Astrocyte (in vitro differentiated cells and primary cell): ENCODE data around the gene PPFIBP1. TPM values are rescaled to one million over a fixed set of nuclear protein-coding genes. Genes with fewer than 3 reads are reported as not detected.
A peak's percentile ranks its signal among the peaks of the same experiment; 100 is the strongest.

Experiments used
- DNase-seq: peaks from one replicate; pipeline ENCODE4 v3.0.0-alpha.2; 2010; ENCODE audit warnings: low read depth
- FAIRE-seq: peaks from 2 replicates; lab custom pipeline; 2011; peaks lifted over from hg19 to GRCh38; lab: Jason Lieb, UNC
- H2AFZ ChIP-seq: 2 replicates; pipeline ENCODE4 v1.6.0; 2012; ENCODE audit warnings: low read depth, low read length, inconsistent platforms
- H3K27ac ChIP-seq: 2 replicates; pipeline ENCODE4 v1.5.1; 2011; ENCODE audit warnings: low read depth, low read length, inconsistent platforms
- H3K27me3 ChIP-seq: 2 replicates; pipeline ENCODE4 v1.6.0; 2011; ENCODE audit warnings: low read length, inconsistent platforms; ENCODE audit not compliant: insufficient read depth
- H3K36me3 ChIP-seq: 2 replicates; pipeline ENCODE4 v1.5.1; 2011; ENCODE audit warnings: low read length, inconsistent platforms; ENCODE audit not compliant: insufficient read depth
- H3K4me1 ChIP-seq: 2 replicates; pipeline ENCODE4 v1.5.1; 2011; ENCODE audit warnings: low read length, inconsistent platforms; ENCODE audit not compliant: insufficient read depth
- H3K4me2 ChIP-seq: 2 replicates; pipeline ENCODE4 v1.6.0; 2012; ENCODE audit warnings: low read length, inconsistent platforms
- H3K4me3 ChIP-seq: 2 replicates; pipeline ENCODE4 v1.5.1; 2011; ENCODE audit warnings: low read depth, mild to moderate bottlenecking, low read length, inconsistent platforms; ENCODE audit not compliant: insufficient read depth
- H3K79me2 ChIP-seq: 2 replicates; pipeline ENCODE4 v1.6.0; 2012; ENCODE audit warnings: mild to moderate bottlenecking, low read length, inconsistent platforms; ENCODE audit not compliant: insufficient read depth
- H3K9ac ChIP-seq: 2 replicates; pipeline ENCODE4 v1.6.0; 2012; ENCODE audit warnings: mild to moderate bottlenecking, low read length, inconsistent platforms
- H3K9me3 ChIP-seq: 2 replicates; pipeline ENCODE4 v1.5.1; 2012; ENCODE audit warnings: low read depth, mild to moderate bottlenecking, low read length, inconsistent platforms; ENCODE audit not compliant: insufficient read depth
- H4K20me1 ChIP-seq: 2 replicates; pipeline ENCODE4 v1.6.0; 2012; ENCODE audit warnings: low read length, inconsistent platforms; ENCODE audit not compliant: insufficient read depth
- H3K27ac Mint-ChIP-seq: one replicate; pipeline ENCODE4 v1.8.0; 2021; ENCODE audit warnings: mild to moderate bottlenecking, mixed read lengths; ENCODE audit not compliant: unreplicated experiment
- H3K27me3 Mint-ChIP-seq: one replicate; pipeline ENCODE4 v1.8.0; 2021; ENCODE audit warnings: low read depth, mixed read lengths; ENCODE audit not compliant: unreplicated experiment
- H3K36me3 Mint-ChIP-seq: one replicate; pipeline ENCODE4 v1.8.0; 2021; ENCODE audit warnings: low read depth, mixed read lengths; ENCODE audit not compliant: unreplicated experiment
- H3K4me1 Mint-ChIP-seq: one replicate; pipeline ENCODE4 v1.8.0; 2021; ENCODE audit warnings: low read depth, mixed read lengths; ENCODE audit not compliant: unreplicated experiment
- H3K4me3 Mint-ChIP-seq: one replicate; pipeline ENCODE4 v1.8.0; 2021; ENCODE audit warnings: mild to moderate bottlenecking, moderate library complexity, mixed read lengths; ENCODE audit not compliant: unreplicated experiment
- H3K9me3 Mint-ChIP-seq: one replicate; pipeline ENCODE4 v1.8.0; 2021; ENCODE audit warnings: mild to moderate bottlenecking, mixed read lengths; ENCODE audit not compliant: unreplicated experiment
- CTCF ChIP-seq: IDR thresholded peaks from 2 replicates; pipeline ENCODE4 v1.5.1; 2011; ENCODE audit warnings: low read depth, mild to moderate bottlenecking, inconsistent platforms, low read length, moderate library complexity; ENCODE audit not compliant: insufficient read depth
- EZH2 ChIP-seq: IDR thresholded peaks from 2 replicates; pipeline ENCODE4 v1.6.1; 2012; ENCODE audit warnings: mild to moderate bottlenecking, low read length, inconsistent platforms; ENCODE audit not compliant: insufficient read depth
- total RNA-seq: library from RNA; stranded (reverse); gene quantifications from 2 replicates; pipeline ENCODE4 v1.2.1, GENCODE V29; 2021

The PPFIBP1 gene
- total RNA-seq, 1 donor from 2014 or later, result 147 TPM

- Histone ChIP-seq H3K4me1 (peaks cover 24% of the 10 kb centered on the region), H3K4me3 (no peak overlapping the region), H3K4me2 (no peak overlapping the region), H3K27me3 (no peaks in the 10 kb centered on the region), H4K20me1 (peaks cover 84% of the 10 kb centered on the region), H3K79me2 (peaks cover 100% of the 10 kb centered on the region), H3K9ac (no peak overlapping the region), H3K9me3 (no peaks in the 10 kb centered on the region), H3K27ac (no peak overlapping the region), H2AFZ (no peak overlapping the region), H3K36me3 (peaks cover 3% of the 10 kb centered on the region)
- Mint-ChIP-seq H3K36me3 (peaks cover 15% of the 10 kb centered on the region), H3K27ac (no peak overlapping the region), H3K9me3 (no peaks in the 10 kb centered on the region), H3K27me3 (no peaks in the 10 kb centered on the region), H3K4me1 (peaks cover 35% of the 10 kb centered on the region), H3K4me3 (no peak overlapping the region)
- DNase-seq, result no peak
- no peak for TF ChIP-seq EZH2
- FAIRE-seq, result no peak
These were observed 7.9 kb downstream of the PPFIBP1 start for GRCh38 chr12:27531896-27532295.

- H3K36me3 ChIP-seq, result peaks cover 3% of the 10 kb centered on the region
- TF ChIP-seq CTCF, result no peak
- no peaks in the 10 kb centered on the region for H3K9me3 Mint-ChIP-seq
- H3K27me3 Mint-ChIP-seq, result no peaks in the 10 kb centered on the region
- no peaks in the 10 kb centered on the region for H3K27me3 ChIP-seq
- peaks cover 20% of the 10 kb centered on the region for H3K4me1 ChIP-seq
- peaks cover 100% of the 10 kb centered on the region for H3K79me2 ChIP-seq
- DNase-seq (peak; percentile 53), FAIRE-seq (no peak)
- H3K36me3 Mint-ChIP-seq, result peaks cover 23% of the 10 kb centered on the region
- H3K9me3 ChIP-seq, result no peaks in the 10 kb centered on the region
- peaks cover 40% of the 10 kb centered on the region for H3K4me1 Mint-ChIP-seq
- H2AFZ ChIP-seq, result no peak overlapping the region
- peak overlapping the region; percentile 41 for H3K27ac ChIP-seq
- H3K4me3 Mint-ChIP-seq, result peak overlapping the region; percentile 41
- H3K27ac Mint-ChIP-seq, result peak overlapping the region; percentile 70
- no peak overlapping the region for H3K9ac ChIP-seq
- H3K4me2 ChIP-seq, result peak overlapping the region; percentile 25
- peaks cover 86% of the 10 kb centered on the region for H4K20me1 ChIP-seq
- no peak overlapping the region for H3K4me3 ChIP-seq
These were observed 10.2 kb downstream of the PPFIBP1 start for GRCh38 chr12:27534060-27534764.

- peak overlapping the region; percentile 25 for H3K4me2 ChIP-seq
- TF ChIP-seq CTCF, result no peak
- TF ChIP-seq EZH2, result no peak
- H3K4me3 Mint-ChIP-seq, result peak overlapping the region; percentile 17
- H3K27ac Mint-ChIP-seq, result peak overlapping the region; percentile 70
- H3K4me3 ChIP-seq, result no peak overlapping the region
- peaks cover 41% of the 10 kb centered on the region for H3K4me1 Mint-ChIP-seq
- peaks cover 87% of the 10 kb centered on the region for H4K20me1 ChIP-seq
- DNase-seq (peak; percentile 39), FAIRE-seq (no peak)
- H3K27me3 Mint-ChIP-seq, result no peaks in the 10 kb centered on the region
- peaks cover 3% of the 10 kb centered on the region for H3K36me3 ChIP-seq
- H3K9ac ChIP-seq, result no peak overlapping the region
- H3K4me1 ChIP-seq, result peaks cover 20% of the 10 kb centered on the region
- peaks cover 100% of the 10 kb centered on the region for H3K79me2 ChIP-seq
- no peaks in the 10 kb centered on the region for H3K9me3 Mint-ChIP-seq
- H3K36me3 Mint-ChIP-seq, result peaks cover 23% of the 10 kb centered on the region
- no peaks in the 10 kb centered on the region for H3K27me3 ChIP-seq
- no peaks in the 10 kb centered on the region for H3K9me3 ChIP-seq
- H3K27ac ChIP-seq, result peak overlapping the region; percentile 41
- no peak overlapping the region for H2AFZ ChIP-seq
These were observed 10.8 kb downstream of the PPFIBP1 start for GRCh38 chr12:27534765-27535161.
